Hepatocyte (in vitro differentiated cells): Measurements from ENCODE around the gene ASF1B. TPM values are rescaled to one million over a fixed set of nuclear protein-coding genes. Genes with fewer than 3 reads are reported as not detected.
A peak's percentile ranks its signal among the peaks of the same experiment; 100 is the strongest.
"Not testable (repeated sequence)": the region's sequence is repeated elsewhere in the genome, so short reads cannot be mapped to it uniquely, and the experiment has no call there.

ENCODE experiments used
- DNase-seq: peaks from one replicate; pipeline ENCODE4 v3.0.0-alpha.2; 2016; ENCODE audit warnings: low spot score
- H2AFZ ChIP-seq: fragments of 200-600 bp; sonication (generic); 2 replicates; pipeline ENCODE4 v1.6.0; 2016; ENCODE audit warnings: antibody characterized with exemption, mild to moderate bottlenecking
- H3K27ac ChIP-seq: fragments of 200-600 bp; sonication (generic); 2 replicates; pipeline ENCODE4 v1.5.1; 2016; ENCODE audit warnings: mild to moderate bottlenecking
- H3K27me3 ChIP-seq: fragments of 200-600 bp; sonication (generic); 2 replicates; pipeline ENCODE4 v1.6.1; 2016
- H3K36me3 ChIP-seq: fragments of 200-600 bp; sonication (generic); replicated peaks from 2 replicates; pipeline ENCODE4 v1.5.1; 2016; ENCODE audit warnings: low read depth; ENCODE audit not compliant: insufficient read depth
- H3K4me1 ChIP-seq: fragments of 200-600 bp; sonication (generic); 2 replicates; pipeline ENCODE4 v1.5.1; 2016; ENCODE audit warnings: mild to moderate bottlenecking, moderate library complexity; ENCODE audit not compliant: insufficient read depth
- H3K4me2 ChIP-seq: fragments of 200-600 bp; sonication (generic); 2 replicates; pipeline ENCODE4 v1.6.0; 2016
- H3K4me3 ChIP-seq: fragments of 200-600 bp; sonication (generic); 2 replicates; pipeline ENCODE4 v1.5.1; 2016; ENCODE audit warnings: mild to moderate bottlenecking
- H3K79me2 ChIP-seq: fragments of 200-600 bp; sonication (generic); 2 replicates; pipeline ENCODE4 v1.6.0; 2017; ENCODE audit warnings: mild to moderate bottlenecking
- H3K9me2 ChIP-seq: fragments of 200-600 bp; sonication (generic); replicated peaks from 2 replicates; pipeline ENCODE4 v1.6.0; 2017; ENCODE audit warnings: mild to moderate bottlenecking; ENCODE audit not compliant: insufficient read depth
- H3K9me3 ChIP-seq: fragments of 200-600 bp; sonication (generic); 2 replicates; pipeline ENCODE4 v1.5.1; 2016; ENCODE audit warnings: low read depth, mild to moderate bottlenecking
- H4K20me1 ChIP-seq: fragments of 200-600 bp; sonication (generic); 2 replicates; pipeline ENCODE4 v1.6.0; 2016; ENCODE audit warnings: mild to moderate bottlenecking; ENCODE audit not compliant: insufficient read depth, poor library complexity, severe bottlenecking
- EZH2 ChIP-seq: fragments of 200-600 bp; sonication (generic); IDR thresholded peaks from 2 replicates; pipeline ENCODE4 v1.6.1; 2016; ENCODE audit warnings: antibody characterized with exemption, mild to moderate bottlenecking, borderline replicate concordance
- EZH2phosphoT487 ChIP-seq: fragments of 200-600 bp; sonication (generic); IDR thresholded peaks from one replicate; pipeline ENCODE4 v1.6.1; 2018; ENCODE audit warnings: antibody characterized with exemption, mild to moderate bottlenecking, low read depth, moderate library complexity; ENCODE audit not compliant: unreplicated experiment, severe bottlenecking
- WGBS: methylation state at CpG from one replicate; pipeline ENCODE4 v1.1.6; 2016; ENCODE audit warnings: low lambda C conversion rate; ENCODE audit errors: missing lambda C conversion rate; 5-methylcytosine and 5-hydroxymethylcytosine counted together
- polyA plus RNA-seq: library from polyadenylated mRNA; unstranded; fragments of >200 nt; fragmentation: Nextera tagmentation; extraction: Ambion mirVana; gene quantifications from 2 replicates; pipeline ENCODE4 v1.2.1, GENCODE V29; 2016
- total RNA-seq: library from RNA; depleted of rRNA; stranded (reverse); fragments of >200 nt; gene quantifications from 2 replicates; pipeline ENCODE4 v1.2.3, GENCODE V29; 2014
- TF ChIP-seq, protein P1 (sequence below): fragments of 200-600 bp; sonication (generic); IDR thresholded peaks from 2 replicates; pipeline ENCODE4 v1.5.1; 2016; ENCODE audit warnings: antibody characterized with exemption, mild to moderate bottlenecking; ENCODE audit not compliant: poor library complexity

The ASF1B gene
- total and polyA plus RNA-seq, 2 experiments from 2014 or later, result 5.1 to 12.4 TPM

- peak overlapping the region; percentile 90 for H3K27ac ChIP-seq
- H3K9me3 ChIP-seq, result no peaks in the 10 kb centered on the region
- H3K27me3 ChIP-seq, result no peaks in the 10 kb centered on the region
- H3K36me3 ChIP-seq, result no peaks in the 10 kb centered on the region
- H3K4me2 ChIP-seq, result no peak overlapping the region
- no peaks in the 10 kb centered on the region for H3K79me2 ChIP-seq
- 91% methylated on average over 13 of the region's 13 CpGs for WGBS
- no peak overlapping the region for H2AFZ ChIP-seq
- H4K20me1 ChIP-seq, result no peaks in the 10 kb centered on the region
- TF ChIP-seq, protein P1, sequence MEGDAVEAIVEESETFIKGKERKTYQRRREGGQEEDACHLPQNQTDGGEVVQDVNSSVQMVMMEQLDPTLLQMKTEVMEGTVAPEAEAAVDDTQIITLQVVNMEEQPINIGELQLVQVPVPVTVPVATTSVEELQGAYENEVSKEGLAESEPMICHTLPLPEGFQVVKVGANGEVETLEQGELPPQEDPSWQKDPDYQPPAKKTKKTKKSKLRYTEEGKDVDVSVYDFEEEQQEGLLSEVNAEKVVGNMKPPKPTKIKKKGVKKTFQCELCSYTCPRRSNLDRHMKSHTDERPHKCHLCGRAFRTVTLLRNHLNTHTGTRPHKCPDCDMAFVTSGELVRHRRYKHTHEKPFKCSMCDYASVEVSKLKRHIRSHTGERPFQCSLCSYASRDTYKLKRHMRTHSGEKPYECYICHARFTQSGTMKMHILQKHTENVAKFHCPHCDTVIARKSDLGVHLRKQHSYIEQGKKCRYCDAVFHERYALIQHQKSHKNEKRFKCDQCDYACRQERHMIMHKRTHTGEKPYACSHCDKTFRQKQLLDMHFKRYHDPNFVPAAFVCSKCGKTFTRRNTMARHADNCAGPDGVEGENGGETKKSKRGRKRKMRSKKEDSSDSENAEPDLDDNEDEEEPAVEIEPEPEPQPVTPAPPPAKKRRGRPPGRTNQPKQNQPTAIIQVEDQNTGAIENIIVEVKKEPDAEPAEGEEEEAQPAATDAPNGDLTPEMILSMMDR, result no peak
- no peak for TF ChIP-seq EZH2phosphoT487
- no peak for TF ChIP-seq EZH2
- H3K4me3 ChIP-seq, result no peak overlapping the region
- DNase-seq, result no peak
- H3K9me2 ChIP-seq, result no peaks in the 10 kb centered on the region
- H3K4me1 ChIP-seq, result peaks cover 11% of the 10 kb centered on the region
Measured at GRCh38 chr19:14148751-14149410, 12.5 kb upstream of the ASF1B start.

- H2AFZ ChIP-seq, result no peak overlapping the region
- WGBS, result 48% methylated on average over 20 of the region's 20 CpGs
- TF ChIP-seq, protein P1, result peak; percentile 80
- no peak for TF ChIP-seq EZH2phosphoT487
- TF ChIP-seq EZH2, result no peak
- H3K79me2 ChIP-seq, result peaks cover 3% of the 10 kb centered on the region
- no peaks in the 10 kb centered on the region for H3K36me3 ChIP-seq
- no peaks in the 10 kb centered on the region for H3K27me3 ChIP-seq
- H3K9me3 ChIP-seq, result no peaks in the 10 kb centered on the region
- peak overlapping the region; percentile 90 for H3K27ac ChIP-seq
- no peaks in the 10 kb centered on the region for H3K9me2 ChIP-seq
- H4K20me1 ChIP-seq, result no peaks in the 10 kb centered on the region
- peaks cover 11% of the 10 kb centered on the region for H3K4me1 ChIP-seq
- peak overlapping the region; percentile 62 for H3K4me2 ChIP-seq
- peak; percentile 85 for DNase-seq
- no peak overlapping the region for H3K4me3 ChIP-seq
Measured at GRCh38 chr19:14147797-14148605, 11.6 kb upstream of the ASF1B start.

GRCh38 chr19:14146789-14147216 is 10.4 kb upstream of the ASF1B start:
- WGBS, result 55% methylated on average over 7 of the region's 7 CpGs
- DNase-seq, result no peak
- no peaks in the 10 kb centered on the region for H4K20me1 ChIP-seq
- no peaks in the 10 kb centered on the region for H3K9me3 ChIP-seq
- no peak overlapping the region for H3K4me2 ChIP-seq
- no peaks in the 10 kb centered on the region for H3K9me2 ChIP-seq
- peaks cover 3% of the 10 kb centered on the region for H3K79me2 ChIP-seq
- H2AFZ ChIP-seq, result no peak overlapping the region
- H3K4me3 ChIP-seq, result no peak overlapping the region
- no peaks in the 10 kb centered on the region for H3K27me3 ChIP-seq
- no peak overlapping the region for H3K27ac ChIP-seq
- no peaks in the 10 kb centered on the region for H3K36me3 ChIP-seq
- H3K4me1 ChIP-seq, result peaks cover 11% of the 10 kb centered on the region
- TF ChIP-seq EZH2phosphoT487, result no peak
- TF ChIP-seq, protein P1, result no peak
- no peak for TF ChIP-seq EZH2

GRCh38 chr19:14146169-14146568 is 9.8 kb upstream of the ASF1B start:
- H3K4me2 ChIP-seq, result not testable (repeated sequence)

More at GRCh38 chr19:14146169-14146568, 9.8 kb upstream of the ASF1B start:
- DNase-seq, H3K79me2 ChIP-seq, H2AFZ ChIP-seq, H3K9me3 ChIP-seq, H3K9me2 ChIP-seq, H3K4me3 ChIP-seq, H3K36me3 ChIP-seq, H3K27me3 ChIP-seq, H4K20me1 ChIP-seq, H3K27ac ChIP-seq: not testable (repeated sequence)
- peaks cover 11% of the 10 kb centered on the region for H3K4me1 ChIP-seq
- 93% methylated on average over 10 of the region's 10 CpGs for WGBS
